Measurements from ENCODE around the gene PAX6.

DNA sequence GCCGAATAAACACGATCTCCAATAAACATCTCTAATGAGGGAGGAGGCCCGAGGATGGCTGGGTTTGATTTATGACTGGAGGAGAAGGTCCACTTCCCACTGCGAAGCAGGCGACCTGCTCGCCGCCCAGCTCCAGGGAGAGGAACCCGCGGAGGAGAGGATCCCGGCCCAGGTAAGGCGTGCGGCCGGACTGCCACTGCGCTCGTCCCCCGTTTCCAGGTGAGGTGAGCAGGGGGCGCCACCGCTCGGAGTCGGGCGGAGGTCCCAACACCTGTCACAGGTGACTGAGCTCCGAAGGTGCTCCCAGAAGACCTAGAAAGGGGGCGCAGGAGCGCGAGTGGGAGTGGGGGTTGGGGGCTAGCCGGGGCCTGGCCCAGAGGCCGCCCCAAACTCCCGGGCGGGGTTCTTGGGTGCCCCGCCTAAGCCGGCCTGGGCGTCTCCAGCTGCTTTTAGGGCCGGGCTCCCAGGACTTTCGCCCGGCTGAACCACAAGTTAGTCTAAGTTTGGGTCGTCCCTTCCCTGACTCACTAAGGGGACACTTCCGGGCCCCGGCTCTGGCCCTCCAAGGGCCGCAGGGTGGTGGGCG lies 5.4 kb upstream of the PAX6 start:
- TF ChIP-seq NFIC (IDR thresholded peaks at IDR 0.05; ENCODE audit: low read length) = no peak
- no peak for TF ChIP-seq SP1 (IDR thresholded peaks at IDR 0.05)
- no peak for TF ChIP-seq SP1 (CRISPR knock-in tag; IDR thresholded peaks at IDR 0.05)
- TF ChIP-seq REPIN1 (CRISPR knock-in tag; IDR thresholded peaks at IDR 0.05; ENCODE audit: borderline replicate concordance, low read depth) = no peak
- no peak for TF ChIP-seq ZNF510 (CRISPR knock-in tag; IDR thresholded peaks at IDR 0.05; ENCODE audit: low read depth)
- TF ChIP-seq ZBTB21 (CRISPR knock-in tag; IDR thresholded peaks at IDR 0.05) = no peak
- no peak for TF ChIP-seq TBP (CRISPR knock-in tag; IDR thresholded peaks at IDR 0.05)
- TF ChIP-seq SETDB1 (CRISPR knock-in tag; IDR thresholded peaks at IDR 0.05; ENCODE audit: borderline replicate concordance) = no peak
- no peak for TF ChIP-seq HDAC2 (CRISPR knock-in tag; IDR thresholded peaks at IDR 0.05)
- TF ChIP-seq, protein P1, sequence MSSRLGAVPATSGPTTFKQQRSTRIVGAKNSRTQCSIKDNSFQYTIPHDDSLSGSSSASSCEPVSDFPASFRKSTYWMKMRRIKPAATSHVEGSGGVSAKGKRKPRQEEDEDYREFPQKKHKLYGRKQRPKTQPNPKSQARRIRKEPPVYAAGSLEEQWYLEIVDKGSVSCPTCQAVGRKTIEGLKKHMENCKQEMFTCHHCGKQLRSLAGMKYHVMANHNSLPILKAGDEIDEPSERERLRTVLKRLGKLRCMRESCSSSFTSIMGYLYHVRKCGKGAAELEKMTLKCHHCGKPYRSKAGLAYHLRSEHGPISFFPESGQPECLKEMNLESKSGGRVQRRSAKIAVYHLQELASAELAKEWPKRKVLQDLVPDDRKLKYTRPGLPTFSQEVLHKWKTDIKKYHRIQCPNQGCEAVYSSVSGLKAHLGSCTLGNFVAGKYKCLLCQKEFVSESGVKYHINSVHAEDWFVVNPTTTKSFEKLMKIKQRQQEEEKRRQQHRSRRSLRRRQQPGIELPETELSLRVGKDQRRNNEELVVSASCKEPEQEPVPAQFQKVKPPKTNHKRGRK (CRISPR knock-in tag; IDR thresholded peaks at IDR 0.05) = no peak
- no peak for TF ChIP-seq RFX5 (IDR thresholded peaks at IDR 0.05; ENCODE audit: low read depth, low read length)
- no peak for TF ChIP-seq ZNF768 (CRISPR knock-in tag; IDR thresholded peaks at IDR 0.05)
